Measurements from ENCODE around the gene MIER1. TPM values are rescaled to one million over a fixed set of nuclear protein-coding genes. Genes with fewer than 3 reads are reported as not detected.
"Not testable (repeated sequence)": the region's sequence is repeated elsewhere in the genome, so short reads cannot be mapped to it uniquely, and the experiment has no call there.

The MIER1 gene
- total RNA-seq, 4 donors from 2014 or later: 37.2 to 52.1 (median 43.3) TPM

- TF ChIP-seq POLR2A (IDR thresholded peaks at IDR 0.05) (no peak), CTCF (IDR thresholded peaks at IDR 0.05) (no peak)
- no peak for DNase-seq
- Histone ChIP-seq H3K4me3 (replicated peaks in 1 of 3) (no peak overlapping the region), H3K27ac (no peak overlapping the region), H3K27me3 (no peaks in the 10 kb centered on the region), H3K36me3 (peaks cover 2 to 12% of the 10 kb centered on the region in 2 donors), H3K4me1 (no peaks in the 10 kb centered on the region), H3K9me3 (no peaks in the 10 kb centered on the region)
- 93 to 94% methylated on average over 4 of the region's 4 CpGs for WGBS, 2 donors
- intact Hi-C loops (cut with DNase I): no loop called here
Observed at GRCh38 chr1:66954208-66954607, 29.4 kb downstream of the MIER1 start.

DNA sequence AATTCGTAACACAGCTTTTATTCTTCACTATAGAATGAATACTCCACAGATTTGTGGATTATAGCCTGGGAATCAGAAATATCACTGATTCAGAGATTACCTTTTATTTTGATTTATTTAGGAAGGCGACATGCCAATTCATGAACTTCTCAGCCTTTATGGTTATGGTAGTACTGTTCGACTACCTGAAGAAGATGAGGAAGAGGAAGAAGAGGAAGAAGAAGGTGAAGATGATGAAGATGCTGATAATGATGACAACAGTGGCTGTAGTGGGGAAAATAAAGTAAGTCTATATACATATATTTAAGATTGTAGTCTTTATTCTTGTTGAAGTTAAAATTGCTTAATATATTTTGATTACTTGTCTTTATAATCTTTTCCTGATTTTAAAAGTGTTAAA, 33.1 kb downstream of the MIER1 start:
- TF ChIP-seq POLR2A (IDR thresholded peaks at IDR 0.05) (no peak), CTCF (IDR thresholded peaks at IDR 0.05) (no peak)
- H3K36me3 ChIP-seq: peaks cover 10 to 13% of the 10 kb centered on the region in 2 donors
- DNase-seq: no peak
- WGBS, 2 donors: 95 to 98% methylated on average over 3 of the region's 3 CpGs
- H3K27ac ChIP-seq: no peak overlapping the region
- H3K27me3 ChIP-seq: no peaks in the 10 kb centered on the region
- no peak overlapping the region for H3K4me3 ChIP-seq (replicated peaks in 1 of 3)
- no peaks in the 10 kb centered on the region for H3K9me3 ChIP-seq
- peaks cover 3 to 8% of the 10 kb centered on the region in 2 donors for H3K4me1 ChIP-seq
- intact Hi-C loops (cut with DNase I): no loop called here

DNA sequence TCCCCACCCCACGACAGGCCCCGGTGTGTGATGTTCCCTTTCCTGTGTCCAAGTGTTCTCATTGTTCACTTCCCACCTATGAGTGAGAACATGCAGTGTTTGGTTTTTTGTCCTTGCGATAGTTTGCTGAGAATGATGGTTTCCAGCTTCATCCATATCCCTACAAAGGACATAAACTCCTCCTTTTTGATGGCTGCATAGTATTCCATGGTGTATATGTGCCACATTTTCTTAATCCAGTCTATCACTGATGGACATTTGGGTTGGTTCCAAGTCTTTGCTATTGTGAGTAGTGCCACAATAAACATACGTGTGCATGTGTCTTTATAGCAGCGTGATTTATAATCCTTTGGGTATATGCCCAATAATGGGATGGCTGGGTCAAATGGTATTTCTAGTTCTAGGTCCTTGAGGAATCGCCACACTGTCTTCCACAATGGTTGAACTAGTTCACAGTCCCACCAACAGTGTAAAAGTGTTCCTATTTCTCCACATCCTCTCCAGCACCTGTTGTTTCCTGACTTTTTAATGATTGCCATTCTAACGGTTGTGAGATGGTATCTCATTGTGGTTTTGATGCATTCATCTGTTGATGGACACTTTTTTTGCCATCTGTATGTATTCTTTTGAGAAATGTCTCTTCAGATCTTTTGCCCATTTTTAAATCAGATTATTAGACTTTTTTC, 41.5 kb downstream of the MIER1 start:
- H3K36me3 ChIP-seq: peaks cover 14 to 26% of the 10 kb centered on the region in 2 donors
- H3K27ac ChIP-seq; H3K4me1 ChIP-seq; H3K4me3 ChIP-seq (replicated peaks in 1 of 3); DNase-seq; H3K9me3 ChIP-seq; H3K27me3 ChIP-seq; intact Hi-C loops (cut with DNase I): not testable (repeated sequence)
- WGBS, 2 donors: 97% methylated on average over 7 of the region's 7 CpGs

- H3K27ac ChIP-seq: no peak overlapping the region
- no peak overlapping the region for H3K4me3 ChIP-seq (replicated peaks in 1 of 3)
- peaks cover 14 to 28% of the 10 kb centered on the region in 2 donors for H3K36me3 ChIP-seq
- no peaks in the 10 kb centered on the region for H3K9me3 ChIP-seq
- H3K27me3 ChIP-seq: no peaks in the 10 kb centered on the region
- no peak for DNase-seq
- TF ChIP-seq POLR2A (IDR thresholded peaks at IDR 0.05) (no peak), CTCF (IDR thresholded peaks at IDR 0.05) (no peak)
- WGBS, 2 donors: 80 to 94% methylated on average over 3 of the region's 3 CpGs
- intact Hi-C loops (cut with DNase I): no loop called here
- no peaks in the 10 kb centered on the region for H3K4me1 ChIP-seq
Observed at GRCh38 chr1:66968574-66968973, 43.8 kb downstream of the MIER1 start.

DNA sequence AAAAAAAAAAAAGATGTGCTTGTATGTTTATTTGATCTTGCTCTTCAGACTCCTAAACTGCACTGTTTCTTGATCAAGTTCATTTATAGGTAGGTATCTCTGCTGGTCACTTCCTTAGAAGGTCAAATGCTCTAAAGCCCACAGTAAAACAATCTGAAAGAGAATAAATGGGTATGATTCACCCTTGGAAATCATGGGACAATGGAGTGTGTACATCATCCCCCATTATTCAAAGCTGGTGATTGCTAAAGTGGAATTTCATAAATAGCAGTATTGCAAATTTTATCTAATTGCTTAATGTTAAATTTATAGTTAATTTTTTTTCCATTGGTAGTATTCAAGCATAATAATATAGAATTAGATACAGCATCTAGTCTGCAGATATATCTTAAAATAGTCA, 53.4 kb downstream of the MIER1 start:
- Histone ChIP-seq H3K27me3 (no peaks in the 10 kb centered on the region), H3K27ac (no peak overlapping the region), H3K4me3 (replicated peaks in 1 of 3) (no peak overlapping the region), H3K36me3 (peaks cover 15 to 25% of the 10 kb centered on the region in 2 donors), H3K4me1 (no peaks in the 10 kb centered on the region), H3K9me3 (no peaks in the 10 kb centered on the region)
- no peak for DNase-seq
- TF ChIP-seq CTCF (IDR thresholded peaks at IDR 0.05): no peak
- no peak for TF ChIP-seq POLR2A (IDR thresholded peaks at IDR 0.05)
- intact Hi-C loops (cut with DNase I): no loop called here

GRCh38 chr1:66979621-66980020, 54.8 kb downstream of the MIER1 start:
- H3K4me1 ChIP-seq; DNase-seq; H3K27me3 ChIP-seq; H3K9me3 ChIP-seq; H3K4me3 ChIP-seq (replicated peaks in 1 of 3); intact Hi-C loops (cut with DNase I); H3K27ac ChIP-seq: not testable (repeated sequence)
- WGBS, 2 donors: 98% methylated on average over 11 of the region's 11 CpGs
- H3K36me3 ChIP-seq: peaks cover 15 to 27% of the 10 kb centered on the region in 2 donors
